ENCODE results near the gene LY6G6D. TPM values are rescaled to one million over a fixed set of nuclear protein-coding genes. Genes with fewer than 3 reads are reported as not detected.

The LY6G6D gene
- total and polyA plus RNA-seq, 2 donors (not counting 1 experiment from before 2014, with no cell fraction given): not detected

DNA sequence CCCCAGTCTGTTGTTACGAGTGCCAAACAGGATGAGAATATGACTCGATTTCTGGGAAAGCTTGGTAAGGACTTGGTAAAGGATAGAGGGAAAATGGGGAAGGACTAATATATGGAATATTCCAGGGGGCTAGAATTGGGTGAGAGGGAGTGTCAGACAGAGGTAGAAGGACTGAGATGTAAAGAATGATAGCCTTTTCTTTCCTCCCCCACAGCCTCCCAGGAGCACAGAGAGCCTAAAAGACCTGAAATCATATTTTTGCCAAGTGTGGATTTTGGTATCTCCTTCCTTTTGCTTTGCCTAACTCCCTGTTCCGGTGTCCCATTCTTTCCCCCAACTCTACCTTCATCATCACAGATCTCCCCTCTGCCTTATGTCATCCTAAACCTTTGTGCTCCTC lies 27.7 kb downstream of the LY6G6D start:
- H3K9me3 Mint-ChIP-seq (ENCODE audit: insufficient read depth): no peaks in the 10 kb centered on the region
- H3K4me3 ChIP-seq (ENCODE audit: control extremely low read depth in 1 of 5, extremely low read depth in 1 of 5, insufficient read depth in 1 of 5, low read depth in 2 of 5, low read length in 4 of 5): no peak overlapping the region
- TF ChIP-seq EZH2 (IDR thresholded peaks at IDR 0.05; ENCODE audit: borderline replicate concordance, insufficient read depth, low read depth, low read length, poor library complexity, severe bottlenecking): no peak
- TF ChIP-seq, protein P1, sequence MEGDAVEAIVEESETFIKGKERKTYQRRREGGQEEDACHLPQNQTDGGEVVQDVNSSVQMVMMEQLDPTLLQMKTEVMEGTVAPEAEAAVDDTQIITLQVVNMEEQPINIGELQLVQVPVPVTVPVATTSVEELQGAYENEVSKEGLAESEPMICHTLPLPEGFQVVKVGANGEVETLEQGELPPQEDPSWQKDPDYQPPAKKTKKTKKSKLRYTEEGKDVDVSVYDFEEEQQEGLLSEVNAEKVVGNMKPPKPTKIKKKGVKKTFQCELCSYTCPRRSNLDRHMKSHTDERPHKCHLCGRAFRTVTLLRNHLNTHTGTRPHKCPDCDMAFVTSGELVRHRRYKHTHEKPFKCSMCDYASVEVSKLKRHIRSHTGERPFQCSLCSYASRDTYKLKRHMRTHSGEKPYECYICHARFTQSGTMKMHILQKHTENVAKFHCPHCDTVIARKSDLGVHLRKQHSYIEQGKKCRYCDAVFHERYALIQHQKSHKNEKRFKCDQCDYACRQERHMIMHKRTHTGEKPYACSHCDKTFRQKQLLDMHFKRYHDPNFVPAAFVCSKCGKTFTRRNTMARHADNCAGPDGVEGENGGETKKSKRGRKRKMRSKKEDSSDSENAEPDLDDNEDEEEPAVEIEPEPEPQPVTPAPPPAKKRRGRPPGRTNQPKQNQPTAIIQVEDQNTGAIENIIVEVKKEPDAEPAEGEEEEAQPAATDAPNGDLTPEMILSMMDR (IDR thresholded peaks at IDR 0.05): no peak
- H3K27ac Mint-ChIP-seq: no peak overlapping the region
- ChIA-PET POLR2A (no interaction called here), CTCF (no interaction called here)
- H3K9me3 ChIP-seq (ENCODE audit: control extremely low read depth in 1 of 3, control insufficient read depth in 2 of 3, insufficient read depth in 1 of 3, low read length in 2 of 3): no peaks in the 10 kb centered on the region
- intact Hi-C loops (cut with micrococcal nuclease): no loop called here
- no peak overlapping the region for H3K4me2 ChIP-seq (replicated peaks; ENCODE audit: low read depth, low read length, poor library complexity, severe bottlenecking)
- H3K4me1 Mint-ChIP-seq: peaks cover 34% of the 10 kb centered on the region
- H4K20me1 ChIP-seq (ENCODE audit: control insufficient read depth, insufficient read depth, low read length, poor library complexity, severe bottlenecking): no peaks in the 10 kb centered on the region
- DNase-seq: no peak
- ATAC-seq (ENCODE audit: low read depth): no peak
- no peak overlapping the region for H3K9ac ChIP-seq (ENCODE audit: low read length)
- H3K4me3 Mint-ChIP-seq: no peak overlapping the region
- peaks cover 4% of the 10 kb centered on the region in 2 experiments for H3K36me3 ChIP-seq (replicated peaks in 1 of 2; ENCODE audit: control extremely low read depth in 1 of 2, control insufficient read depth in 1 of 2, extremely low read depth in 1 of 2, insufficient read depth in 2 of 2, low read length in 1 of 2)
- H3K27ac ChIP-seq (ENCODE audit: low read length in 2 of 2): no peak overlapping the region
- no peaks in the 10 kb centered on the region for H3K27me3 Mint-ChIP-seq
- peaks cover 24 to 25% of the 10 kb centered on the region in 2 donors for H3K4me1 ChIP-seq (ENCODE audit: control insufficient read depth in 2 of 2, insufficient read depth in 2 of 2, low read length in 2 of 2)
- H2AFZ ChIP-seq (ENCODE audit: insufficient read depth, low read depth, low read length, poor library complexity, severe bottlenecking): no peak overlapping the region
- WGBS (ENCODE audit: insufficient coverage): 100% methylated on average over 2 of the region's 3 CpGs
- no peaks in the 10 kb centered on the region for H3K27me3 ChIP-seq (replicated peaks in 1 of 4; ENCODE audit: control extremely low read depth in 1 of 4, control insufficient read depth in 3 of 4, insufficient read depth in 4 of 4, low read length in 3 of 4)
- peaks cover 19% of the 10 kb centered on the region for H3K79me2 ChIP-seq (ENCODE audit: control insufficient read depth, insufficient read depth, low read length)

GRCh38 chr6:31744422-31744821 lies 29.3 kb downstream of the LY6G6D start:
- Mint-ChIP-seq H3K9me3 (ENCODE audit: insufficient read depth) (no peaks in the 10 kb centered on the region), H3K27me3 (no peaks in the 10 kb centered on the region), H3K4me3 (no peak overlapping the region), H3K27ac (no peak overlapping the region), H3K4me1 (peaks cover 18% of the 10 kb centered on the region)
- no peaks in the 10 kb centered on the region for H3K9me3 ChIP-seq (ENCODE audit: control extremely low read depth in 1 of 3, control insufficient read depth in 2 of 3, insufficient read depth in 1 of 3, low read length in 2 of 3)
- DNase-seq (no peak), ATAC-seq (ENCODE audit: low read depth) (no peak)
- no peaks in the 10 kb centered on the region for H3K27me3 ChIP-seq (replicated peaks in 1 of 4; ENCODE audit: control extremely low read depth in 1 of 4, control insufficient read depth in 3 of 4, insufficient read depth in 4 of 4, low read length in 3 of 4)
- no peak overlapping the region for H3K4me3 ChIP-seq (ENCODE audit: control extremely low read depth in 1 of 5, extremely low read depth in 1 of 5, insufficient read depth in 1 of 5, low read depth in 2 of 5, low read length in 4 of 5)
- no peaks in the 10 kb centered on the region for H4K20me1 ChIP-seq (ENCODE audit: control insufficient read depth, insufficient read depth, low read length, poor library complexity, severe bottlenecking)
- no peak overlapping the region for H3K27ac ChIP-seq (ENCODE audit: low read length in 2 of 2)
- H3K79me2 ChIP-seq (ENCODE audit: control insufficient read depth, insufficient read depth, low read length): peaks cover 19% of the 10 kb centered on the region
- H2AFZ ChIP-seq (ENCODE audit: insufficient read depth, low read depth, low read length, poor library complexity, severe bottlenecking): no peak overlapping the region
- 82% methylated on average over 1 of the region's 1 CpG for WGBS (ENCODE audit: insufficient coverage)
- peaks cover 4% of the 10 kb centered on the region in 2 experiments for H3K36me3 ChIP-seq (replicated peaks in 1 of 2; ENCODE audit: control extremely low read depth in 1 of 2, control insufficient read depth in 1 of 2, extremely low read depth in 1 of 2, insufficient read depth in 2 of 2, low read length in 1 of 2)
- ChIA-PET POLR2A (no interaction called here), CTCF (interaction anchor here (0.6 kb wide), 1 partner anchor 1478 kb away, joined by 4 read pairs; no protein-coding TSS in a partner anchor)
- H3K9ac ChIP-seq (ENCODE audit: low read length): no peak overlapping the region
- no peak for TF ChIP-seq EZH2 (IDR thresholded peaks at IDR 0.05; ENCODE audit: borderline replicate concordance, insufficient read depth, low read depth, low read length, poor library complexity, severe bottlenecking)
- TF ChIP-seq, protein P1 (IDR thresholded peaks at IDR 0.05): no peak
- H3K4me2 ChIP-seq (replicated peaks; ENCODE audit: low read depth, low read length, poor library complexity, severe bottlenecking): no peak overlapping the region
- intact Hi-C loops (cut with micrococcal nuclease): no loop called here
- H3K4me1 ChIP-seq (ENCODE audit: control insufficient read depth in 2 of 2, insufficient read depth in 2 of 2, low read length in 2 of 2): peaks cover 9% of the 10 kb centered on the region in 2 donors
